GM11168 (cell line): ENCODE measurements around the gene HOXC5.
"Not testable (repeated sequence)": the region's sequence is repeated elsewhere in the genome, so short reads cannot be mapped to it uniquely, and the experiment has no call there.

Experiments
- in situ Hi-C: fragments of 300-500 bp; cut with MboI; formaldehyde crosslinking; loops from one replicate; pipeline ENCODE4 v1.12.0; 2022; ENCODE audit warnings: low sequenced_read_pairs; ENCODE audit not compliant: unreplicated experiment

The HOXC5 gene

DNA sequence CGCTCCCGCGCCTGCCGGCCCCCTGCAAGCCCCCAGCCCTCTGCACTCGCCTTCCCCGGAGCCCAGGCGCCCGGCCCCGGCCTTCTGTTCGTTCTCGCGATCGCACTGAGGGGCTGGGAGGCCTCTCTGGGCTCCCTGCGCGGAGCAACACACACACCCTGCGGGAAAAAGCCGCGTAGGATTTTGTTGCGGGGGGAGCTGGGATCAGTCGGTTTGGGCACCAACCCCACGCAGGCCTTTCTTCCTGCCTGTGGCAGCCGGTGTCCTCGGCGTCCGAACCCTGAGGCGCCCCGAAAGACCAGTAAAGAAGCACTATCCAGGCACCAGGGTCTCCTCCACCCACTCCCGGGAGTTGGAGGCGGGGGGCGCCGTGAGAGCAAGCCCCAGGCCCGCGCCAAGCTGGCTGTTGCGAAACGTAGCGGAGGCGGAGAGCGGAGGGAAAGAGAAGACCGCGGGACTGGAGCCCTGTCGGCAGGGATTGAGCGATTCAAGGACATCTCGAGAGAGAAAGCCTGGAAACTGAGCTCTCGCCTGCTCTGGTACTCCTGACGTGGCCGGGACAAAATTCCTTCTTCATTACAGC is 1.9 kb upstream of the HOXC5 start:
- in situ Hi-C loops = no loop called here

DNA sequence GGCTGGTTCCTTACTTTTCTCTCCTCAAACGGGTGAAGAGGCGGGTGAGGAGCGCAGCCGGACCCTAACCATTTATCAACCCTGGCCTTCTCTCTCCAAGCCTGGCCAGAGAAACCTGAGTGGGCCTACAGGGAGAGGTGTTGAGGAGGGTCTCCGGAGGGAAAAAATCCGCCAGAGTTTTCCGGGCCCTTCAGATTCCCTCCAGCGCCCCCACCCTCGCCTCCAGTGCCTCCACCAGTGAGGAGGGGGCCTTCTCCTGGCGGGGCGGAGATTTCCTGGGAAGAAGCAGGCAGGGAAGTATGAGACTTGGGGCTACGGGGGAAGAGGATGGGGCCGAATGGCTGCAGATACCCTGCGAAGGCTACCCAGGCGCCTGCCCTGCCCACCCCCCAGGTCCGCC is 1.4 kb upstream of the HOXC5 start:
- in situ Hi-C loops = no loop called here

DNA sequence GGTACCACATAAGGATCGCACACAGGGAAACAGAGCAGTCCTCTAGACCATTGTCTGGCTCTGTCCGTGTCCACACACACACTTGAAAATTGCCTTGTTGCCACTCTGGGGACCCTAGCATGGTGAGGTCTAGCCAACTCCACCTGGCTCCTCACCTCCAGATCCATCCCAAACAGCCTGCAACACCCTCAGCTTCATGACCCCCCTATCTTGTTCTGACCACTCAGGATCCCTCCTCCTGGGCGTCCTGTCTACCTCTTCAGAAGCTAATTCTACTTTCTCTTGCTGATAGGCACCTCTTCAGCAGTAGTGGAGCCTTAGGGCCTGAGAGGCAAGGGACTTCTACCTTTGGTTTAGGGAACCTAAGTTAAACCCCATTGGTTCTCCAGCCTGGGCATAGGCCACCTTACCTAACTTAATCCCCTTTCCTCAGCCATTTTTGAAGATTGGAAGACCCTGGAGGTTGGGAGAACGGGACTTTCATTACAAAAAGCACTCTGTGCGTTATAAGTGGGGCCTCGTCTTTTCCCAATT is 697 bp upstream of the HOXC5 start:
- in situ Hi-C loops = no loop called here

DNA sequence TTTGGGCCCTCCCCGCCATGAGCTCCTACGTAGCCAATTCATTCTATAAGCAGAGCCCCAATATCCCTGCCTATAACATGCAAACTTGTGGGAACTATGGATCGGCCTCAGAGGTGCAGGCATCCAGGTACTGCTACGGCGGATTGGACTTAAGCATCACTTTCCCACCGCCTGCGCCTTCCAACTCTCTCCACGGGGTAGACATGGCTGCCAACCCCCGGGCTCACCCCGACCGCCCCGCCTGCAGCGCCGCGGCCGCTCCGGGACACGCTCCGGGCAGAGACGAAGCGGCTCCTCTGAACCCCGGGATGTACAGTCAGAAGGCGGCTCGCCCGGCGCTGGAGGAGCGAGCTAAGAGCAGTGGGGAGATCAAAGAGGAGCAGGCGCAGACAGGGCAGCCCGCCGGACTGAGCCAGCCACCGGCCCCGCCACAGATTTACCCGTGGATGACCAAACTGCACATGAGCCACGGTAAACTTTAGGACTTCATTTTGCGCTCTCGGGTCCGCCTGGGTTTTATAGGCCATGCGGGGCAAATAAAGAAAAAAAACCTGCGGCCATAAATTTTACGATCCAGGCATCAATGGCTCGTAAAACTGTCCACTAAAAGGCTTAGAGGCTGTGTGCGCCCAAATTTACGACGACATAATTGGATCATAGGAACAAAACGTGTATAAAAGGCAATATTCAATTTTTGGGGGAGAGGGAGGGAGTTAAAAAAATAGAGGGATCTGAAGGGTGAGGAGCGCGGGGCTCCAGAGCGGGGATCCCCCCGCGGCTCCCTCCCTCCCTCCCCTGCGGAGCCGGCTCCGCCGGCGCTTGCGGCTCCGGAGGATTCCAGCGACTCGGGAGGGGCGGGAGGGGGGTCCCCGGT is 493 bp downstream of the HOXC5 start:
- in situ Hi-C loops = no loop called here

DNA sequence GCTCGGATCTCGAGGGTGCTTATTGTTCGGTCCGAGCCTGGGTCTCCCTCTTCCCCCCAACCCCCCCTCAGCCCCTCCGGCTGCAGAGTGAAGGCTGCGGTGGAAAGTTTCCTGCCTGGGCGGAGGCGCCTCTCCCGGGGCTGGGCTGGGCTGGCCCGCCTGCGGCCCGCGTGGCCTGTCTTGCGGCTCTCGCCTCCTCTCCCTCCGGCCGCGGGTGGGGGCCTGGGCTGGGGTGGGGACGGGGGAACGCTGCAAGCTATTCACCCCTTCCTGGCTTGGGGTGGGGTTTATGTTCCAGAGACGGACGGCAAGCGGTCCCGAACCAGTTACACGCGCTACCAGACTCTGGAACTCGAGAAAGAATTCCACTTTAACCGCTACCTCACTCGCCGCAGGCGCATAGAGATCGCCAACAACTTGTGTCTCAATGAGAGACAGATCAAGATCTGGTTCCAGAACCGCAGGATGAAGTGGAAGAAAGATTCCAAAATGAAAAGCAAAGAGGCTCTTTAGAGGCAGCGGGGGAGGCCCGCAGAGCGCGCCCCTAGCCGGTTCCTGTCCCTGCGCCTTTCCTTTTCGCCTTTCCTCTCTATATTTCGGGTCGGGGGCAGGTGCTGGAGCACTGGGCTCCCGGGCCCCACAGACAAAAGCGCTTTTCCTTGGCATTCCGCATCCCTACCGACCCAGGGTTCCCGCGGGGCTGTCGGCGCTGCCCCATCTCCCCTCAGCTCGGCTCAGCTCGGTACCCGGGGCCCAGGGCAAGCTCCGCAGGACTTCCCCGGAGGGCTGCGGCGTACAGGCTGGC is 1.3 kb downstream of the HOXC5 start:
- in situ Hi-C loops = no loop called here

DNA sequence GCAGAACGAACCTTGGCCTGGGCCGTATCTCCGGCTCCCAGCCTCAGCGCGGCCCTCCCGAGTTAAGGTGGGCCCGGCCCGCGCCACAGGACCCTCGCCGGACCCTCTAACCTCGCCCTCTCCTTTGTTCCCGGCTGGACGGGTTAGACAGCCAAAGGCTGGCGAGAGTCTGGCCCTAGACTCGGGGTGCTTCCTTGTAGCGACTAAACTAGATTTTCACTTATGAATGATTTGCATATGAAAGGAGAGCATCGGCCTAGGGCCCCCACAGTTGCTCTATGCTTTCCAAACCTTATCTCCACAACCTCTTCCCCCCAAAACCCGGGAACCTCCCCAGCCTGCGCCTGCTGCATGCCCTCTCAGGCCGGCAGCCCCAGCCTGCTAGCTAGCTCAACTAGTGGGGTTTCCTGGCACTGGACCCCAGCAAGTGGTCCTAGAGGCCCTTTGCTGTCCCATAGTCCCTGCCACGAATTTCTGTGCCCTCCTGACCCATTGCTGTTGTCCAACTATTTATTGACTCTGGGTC is 2.0 kb downstream of the HOXC5 start:
- in situ Hi-C loops = no loop called here

DNA sequence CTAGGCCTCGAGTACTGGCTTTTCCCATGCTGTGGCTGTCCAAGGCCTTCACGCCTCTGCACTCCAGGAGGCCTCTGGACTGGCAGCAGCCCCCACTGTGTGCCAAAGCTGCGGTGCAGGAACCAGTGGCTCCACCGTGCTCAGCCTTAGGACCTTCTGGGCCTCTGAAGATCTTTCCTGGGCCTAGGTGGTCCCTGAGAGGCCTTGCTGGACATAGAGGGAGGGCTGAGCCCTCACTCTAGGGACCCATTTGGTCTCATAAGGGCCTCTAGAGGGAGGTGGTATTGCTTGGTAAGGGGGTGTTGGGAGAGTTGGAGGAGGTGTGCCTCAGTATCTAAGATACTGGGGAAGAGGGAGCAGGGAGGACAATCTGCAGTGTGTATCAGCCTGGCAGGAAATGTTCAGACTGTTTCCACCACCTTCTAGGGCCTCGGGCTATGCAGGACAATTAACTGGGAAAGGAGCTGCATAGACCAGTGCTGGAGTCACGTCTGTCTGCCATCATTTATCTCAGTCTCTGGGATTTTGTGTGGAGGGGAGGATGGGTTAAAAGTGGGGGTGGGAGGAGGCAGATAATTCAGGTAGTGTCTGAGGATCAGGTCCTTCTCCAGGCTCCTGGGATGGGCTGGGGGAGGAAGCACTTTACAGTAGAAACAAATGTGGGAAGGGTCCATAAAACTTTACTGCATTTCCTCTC is 2.9 kb downstream of the HOXC5 start:
- in situ Hi-C loops = no loop called here

DNA sequence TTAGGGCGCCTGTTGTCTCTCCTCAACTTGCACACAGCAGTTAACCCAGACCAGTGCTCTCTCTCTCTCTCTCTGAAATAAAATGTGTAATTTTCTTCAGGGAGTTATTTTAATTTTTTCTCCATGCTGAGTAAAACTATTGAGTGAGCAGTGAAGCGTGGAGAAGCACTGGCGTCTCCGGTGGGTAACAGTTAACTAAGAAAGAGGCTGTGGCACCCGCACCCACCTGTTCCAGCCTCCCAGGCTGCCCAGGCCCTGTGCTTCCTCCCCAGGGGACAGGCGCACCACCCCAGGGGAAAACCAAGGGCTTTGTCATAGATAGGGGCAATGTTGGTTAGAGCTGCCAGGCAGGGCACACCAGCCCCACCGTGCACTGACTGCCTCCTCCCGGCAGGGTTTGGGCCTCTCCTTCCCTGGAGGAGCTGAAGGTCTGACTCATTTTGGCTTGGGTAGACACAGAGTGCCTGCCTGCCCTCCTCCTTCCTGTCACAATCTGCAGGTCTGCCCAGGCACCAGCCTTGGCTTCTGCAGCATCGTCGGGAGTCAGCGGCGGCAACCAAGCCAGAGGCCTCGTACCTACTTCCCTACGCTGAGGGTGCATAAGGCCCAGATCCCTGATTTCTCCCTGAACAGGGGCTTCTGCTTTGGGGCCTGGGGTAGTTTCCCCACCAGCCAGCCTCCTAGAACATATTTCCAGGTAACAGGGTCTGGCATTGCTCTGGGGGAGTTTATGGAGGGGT is 3.9 kb downstream of the HOXC5 start:
- in situ Hi-C loops = no loop called here

DNA sequence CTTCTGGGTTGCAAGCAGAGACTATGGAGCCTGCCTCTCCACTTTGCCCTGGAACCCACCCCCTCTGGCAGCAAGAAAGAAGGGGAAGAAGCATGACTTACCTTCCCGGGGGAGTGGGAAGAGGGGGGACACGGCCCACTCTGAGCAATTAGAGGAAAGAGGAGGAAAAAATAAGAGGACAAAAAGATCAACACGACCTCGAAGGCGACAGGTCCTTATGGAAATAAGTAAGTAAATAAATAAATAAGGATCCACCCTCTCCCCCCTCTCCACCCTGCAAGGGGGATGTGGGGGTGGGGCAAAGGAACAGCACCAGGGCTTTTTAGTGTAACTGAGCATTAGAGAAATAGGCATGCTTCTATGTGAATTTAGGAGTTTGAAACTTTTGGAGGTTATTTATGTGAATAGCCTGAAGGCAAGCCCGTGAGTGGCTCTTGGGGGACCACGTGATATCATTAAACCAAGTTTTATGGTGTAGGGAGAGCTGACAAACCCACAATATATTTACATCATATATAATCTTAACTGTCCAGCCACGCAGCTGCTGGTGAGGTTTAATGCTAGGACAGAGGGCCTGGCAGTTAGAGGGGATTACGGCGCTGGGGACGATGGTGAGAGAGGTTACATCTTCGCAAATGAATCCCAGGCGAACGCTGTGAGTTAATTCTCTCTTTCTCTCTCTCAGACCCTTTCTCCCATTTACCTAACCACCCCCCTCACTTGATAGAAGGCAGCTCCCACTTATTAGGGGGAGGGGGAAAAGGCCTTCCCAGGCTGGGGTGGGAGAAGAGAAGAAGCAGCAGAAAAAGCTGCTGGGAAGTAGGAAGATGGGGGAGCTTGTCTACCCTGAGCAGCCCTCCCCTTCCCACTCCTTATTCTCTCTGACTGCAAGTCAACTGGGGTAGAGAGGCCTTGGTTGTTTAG is 4.8 kb downstream of the HOXC5 start:
- in situ Hi-C loops = no loop called here

DNA sequence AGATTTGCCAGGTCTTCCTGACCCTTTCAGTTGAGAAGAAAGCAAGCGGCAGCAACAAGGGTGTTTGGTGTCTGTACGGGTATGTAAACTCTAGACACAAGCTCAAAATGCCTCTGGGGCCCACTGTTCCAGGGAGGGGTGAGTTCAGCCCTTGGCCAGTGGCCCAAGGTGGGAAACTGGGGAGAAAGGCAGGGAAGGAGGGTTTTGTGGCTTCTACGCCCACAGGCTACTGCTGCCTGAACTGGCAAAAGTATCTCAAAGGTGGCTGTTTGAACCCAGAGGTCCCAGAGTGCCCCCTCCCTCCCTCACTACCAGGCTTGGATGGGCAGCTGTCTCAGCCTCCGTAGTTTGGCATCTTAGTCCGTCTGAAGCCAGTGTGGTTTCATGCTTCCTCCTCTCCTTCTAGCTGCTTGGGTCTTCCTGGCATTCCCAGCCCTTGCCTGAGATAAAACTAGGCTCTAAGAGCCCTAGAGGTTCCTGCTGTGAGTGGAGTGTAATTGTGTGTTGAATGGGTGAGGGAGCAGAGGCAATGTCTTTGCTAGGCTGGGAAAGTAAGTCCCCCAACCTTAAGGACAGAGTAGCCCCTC is 5.5 kb downstream of the HOXC5 start:
- in situ Hi-C loops = no loop called here

DNA sequence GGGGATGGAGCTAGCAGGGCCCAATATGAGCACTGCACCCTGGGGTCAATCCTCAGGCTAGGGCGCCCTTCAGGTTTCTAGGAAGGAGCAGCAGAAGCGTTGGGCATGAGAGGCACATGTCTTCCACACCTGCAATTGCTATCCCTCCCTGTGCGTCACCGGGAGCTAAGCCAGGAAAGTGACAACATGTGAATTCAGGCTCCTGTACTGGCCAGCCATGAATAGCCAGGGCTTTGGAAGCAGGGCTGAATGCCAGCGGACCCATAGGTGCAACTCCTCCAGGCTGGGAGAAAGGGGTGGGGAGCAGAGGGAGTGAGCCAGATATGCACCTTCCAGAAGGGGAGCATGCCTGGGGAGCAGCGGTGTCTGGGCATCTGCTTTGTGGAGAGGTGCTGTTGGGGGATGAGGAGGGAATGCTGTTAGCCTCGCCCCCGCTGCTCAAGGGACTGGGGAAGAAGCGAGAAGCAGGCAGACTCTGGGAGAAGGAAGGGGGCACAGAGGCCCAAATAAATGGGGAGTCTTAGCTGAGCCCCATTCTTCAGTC is 6.1 kb downstream of the HOXC5 start:
- in situ Hi-C loops = no loop called here

DNA sequence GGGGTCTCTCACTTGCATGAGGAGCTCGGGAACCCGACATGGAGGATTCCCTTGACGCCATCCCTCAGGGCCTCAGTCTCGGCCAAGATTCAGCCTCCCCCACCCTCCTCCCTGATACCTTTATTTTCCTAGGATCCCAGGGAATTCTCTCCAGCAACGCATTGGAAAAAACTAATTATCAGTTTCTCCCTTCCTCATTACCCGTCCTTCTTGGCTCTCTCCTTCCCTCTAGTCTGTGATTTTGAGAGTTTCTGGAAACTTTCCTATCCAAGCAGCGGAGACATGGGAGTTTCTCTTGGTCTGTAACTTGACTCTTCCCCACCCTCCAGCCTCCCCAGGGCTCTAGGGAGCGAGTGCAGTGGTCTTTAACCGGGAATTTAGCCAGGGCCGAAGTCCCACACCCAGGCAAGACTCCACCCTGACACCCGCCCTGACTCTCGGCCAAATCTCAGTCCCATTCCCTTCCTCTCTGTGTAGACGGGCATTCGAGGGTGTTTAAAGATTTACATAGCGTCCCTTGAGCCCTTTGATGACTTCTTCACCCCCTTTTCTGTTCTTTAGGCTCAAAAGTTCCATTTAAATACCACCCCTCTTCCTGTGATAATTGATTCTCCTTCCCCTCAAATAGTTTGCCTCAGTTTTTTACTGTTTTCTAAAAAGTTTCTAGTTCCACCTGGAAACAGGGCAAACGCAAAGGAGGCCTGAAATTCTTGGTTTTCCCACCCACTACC is 6.7 kb downstream of the HOXC5 start:
- in situ Hi-C loops = no loop called here

DNA sequence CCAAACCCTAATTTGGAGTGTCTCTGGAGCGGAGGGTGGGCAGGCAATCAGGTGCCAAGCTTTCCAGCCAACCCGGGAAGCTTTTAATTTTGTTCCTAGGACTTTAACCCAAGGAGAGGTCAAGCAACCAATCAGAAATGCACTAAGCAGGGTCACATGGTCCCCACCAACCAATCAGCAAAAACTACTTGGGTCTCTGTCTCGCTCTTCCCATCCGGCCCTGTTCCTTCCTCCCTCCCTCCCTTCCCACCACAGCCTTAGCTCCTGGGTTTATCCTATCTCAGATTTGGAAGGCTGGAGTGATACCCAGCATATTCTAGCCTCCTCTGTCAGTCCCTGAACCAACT is 7.3 kb downstream of the HOXC5 start:
- in situ Hi-C loops = no loop called here

DNA sequence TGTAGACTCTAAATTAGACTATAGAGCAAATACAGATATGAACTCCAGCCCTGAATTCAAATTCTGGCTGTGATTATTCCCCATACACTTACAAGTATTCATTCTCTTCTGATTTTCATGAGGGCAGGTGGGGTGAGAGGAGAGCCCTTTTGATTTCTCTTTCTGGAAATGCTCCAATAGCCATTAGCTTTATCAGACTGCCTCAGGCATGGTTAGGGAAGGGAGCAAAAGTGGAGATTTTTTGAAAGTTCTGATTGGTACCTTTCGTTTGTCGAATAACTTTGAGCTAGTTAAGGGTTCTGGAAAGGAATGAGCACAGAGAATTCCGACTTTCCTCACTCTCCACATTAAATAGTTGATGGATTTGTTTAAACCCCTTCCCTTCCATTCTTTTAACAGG is 7.8 kb downstream of the HOXC5 start:
- in situ Hi-C loops = no loop called here

DNA sequence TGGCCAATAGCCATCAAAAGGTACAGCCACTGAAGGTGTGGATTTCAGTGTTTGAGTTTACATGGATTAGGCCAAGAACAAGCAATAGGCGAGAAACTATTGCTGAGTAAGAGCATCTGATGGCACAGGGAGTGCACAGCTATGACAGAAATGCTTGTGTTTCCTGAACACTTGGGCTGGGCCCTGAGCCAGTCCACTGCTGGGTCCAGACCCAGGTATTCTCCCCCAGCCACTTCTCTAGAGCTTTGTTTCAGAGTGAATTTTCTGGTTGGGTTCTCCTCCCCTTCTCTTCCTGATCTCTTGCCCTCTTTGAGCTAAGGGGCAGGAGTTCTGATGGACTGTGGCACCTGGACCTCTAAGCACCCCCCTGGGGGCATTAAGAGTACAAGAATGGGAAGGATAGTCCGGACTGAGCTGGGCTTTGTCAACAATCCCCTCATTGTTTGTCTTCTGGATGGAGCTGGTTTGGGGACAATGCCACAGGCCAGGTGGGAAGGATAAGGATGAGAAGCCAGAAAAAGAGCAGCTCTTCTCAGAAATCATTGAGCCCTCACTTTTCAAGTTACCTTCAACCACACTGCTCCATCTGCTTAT is 8.3 kb downstream of the HOXC5 start:
- in situ Hi-C loops = no loop called here

DNA sequence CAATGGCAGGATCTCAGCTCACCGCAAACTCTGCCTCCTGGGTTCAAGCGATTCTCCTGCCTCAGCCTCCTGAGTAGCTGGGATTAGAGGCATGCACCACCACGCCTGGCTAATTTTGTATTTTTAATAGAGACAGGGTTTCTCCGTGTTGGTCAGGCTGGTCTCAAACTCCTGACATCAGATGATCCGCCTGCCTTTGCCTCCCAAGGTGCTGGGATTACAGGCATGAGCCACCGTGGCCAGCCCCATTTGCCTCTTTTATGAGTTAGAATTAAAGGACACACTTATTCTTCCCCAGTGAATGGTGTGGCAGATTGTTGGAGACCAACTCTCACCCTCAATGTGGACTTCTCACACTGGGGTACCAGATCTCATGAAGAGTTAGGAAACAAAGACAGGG is 9.2 kb downstream of the HOXC5 start:
- in situ Hi-C loops = not testable (repeated sequence)
